Activated CD4-positive, alpha-beta T cell treated with anti-CD3 and anti-CD28 coated beads, Interleukin-2, Interleukin-4, amounts not matched to agents 100 ng/mL and 50 ng/mL, durations not matched to agents 16 hours and 8 hours (primary cell): ENCODE data around the gene MRPS15.
"Not testable (repeated sequence)": the region's sequence is repeated elsewhere in the genome, so short reads cannot be mapped to it uniquely, and the experiment has no call there.

ENCODE experiments used
- DNase-seq: peaks from one replicate; pipeline ENCODE4 v3.0.0-alpha.2; 2020; ENCODE audit warnings: low spot score

Gene MRPS15

DNA sequence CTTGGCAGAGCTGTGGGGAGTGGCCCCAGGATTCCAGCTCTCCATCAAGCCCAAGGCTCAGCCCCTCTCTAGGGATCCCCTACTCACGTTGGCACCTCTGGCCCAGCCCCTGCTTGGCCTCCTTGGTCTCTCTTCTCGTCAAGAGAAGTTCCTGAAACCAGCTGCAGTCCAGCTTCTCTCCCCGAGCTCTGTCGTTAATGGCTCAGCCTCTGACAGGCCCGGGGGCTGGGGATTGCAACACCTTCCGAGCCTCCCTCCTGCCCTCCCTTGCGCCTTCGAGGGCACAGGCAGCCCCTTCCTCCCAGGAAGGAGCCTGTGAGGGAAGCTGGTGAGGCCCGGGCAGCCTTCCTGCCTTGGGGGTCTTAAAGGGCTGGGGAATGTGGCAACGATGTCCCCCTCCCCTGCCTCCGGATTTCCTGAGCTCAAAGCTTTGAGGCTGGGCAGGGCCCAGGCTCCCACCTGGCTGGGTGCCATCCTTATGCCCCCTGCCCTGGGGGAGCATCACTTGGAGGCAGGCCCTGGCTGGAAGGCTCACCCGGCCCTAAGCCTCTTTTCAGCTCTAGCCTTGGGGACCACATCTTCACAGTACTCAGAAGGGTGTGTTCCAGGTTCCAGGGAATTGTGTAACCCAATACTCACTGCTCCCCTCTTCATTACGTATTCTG, 18.7 kb upstream of the MRPS15 start, which contains the start of gene CSF3R:
TSS of gene CSF3R (minus strand) at position 190 of the 665 bp plus-strand sequence. CDS start 3,417 bp downstream, outside the sequence.
- no peak for DNase-seq

- no peak for DNase-seq
Observed at GRCh38 chr1:36481771-36482723, 17.9 kb upstream of the MRPS15 start.

- no peak for DNase-seq
Observed at GRCh38 chr1:36481091-36481490, 16.9 kb upstream of the MRPS15 start.

DNA sequence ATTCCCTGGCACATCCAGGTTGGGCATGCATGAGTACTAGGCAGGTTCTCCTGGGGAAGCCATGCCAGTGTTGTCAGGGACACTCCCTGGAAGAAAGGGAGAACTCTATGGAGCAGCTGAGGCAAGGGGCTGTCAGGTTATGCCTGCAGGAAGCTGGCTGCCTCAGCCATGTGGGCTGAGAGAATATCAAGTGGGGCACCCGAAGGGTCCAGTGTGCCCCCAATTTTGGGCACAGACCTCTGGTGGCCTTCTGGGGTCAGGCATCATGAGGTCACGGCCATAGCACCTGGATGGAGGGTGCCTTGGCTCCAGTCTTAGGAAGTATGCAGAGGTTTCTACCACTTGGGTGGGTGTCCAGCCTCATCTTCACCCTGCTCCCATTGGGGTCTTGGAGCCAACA, 16.0 kb upstream of the MRPS15 start:
- DNase-seq: no peak

- DNase-seq: no peak
Observed at GRCh38 chr1:36479505-36480051, 15.4 kb upstream of the MRPS15 start.

DNA sequence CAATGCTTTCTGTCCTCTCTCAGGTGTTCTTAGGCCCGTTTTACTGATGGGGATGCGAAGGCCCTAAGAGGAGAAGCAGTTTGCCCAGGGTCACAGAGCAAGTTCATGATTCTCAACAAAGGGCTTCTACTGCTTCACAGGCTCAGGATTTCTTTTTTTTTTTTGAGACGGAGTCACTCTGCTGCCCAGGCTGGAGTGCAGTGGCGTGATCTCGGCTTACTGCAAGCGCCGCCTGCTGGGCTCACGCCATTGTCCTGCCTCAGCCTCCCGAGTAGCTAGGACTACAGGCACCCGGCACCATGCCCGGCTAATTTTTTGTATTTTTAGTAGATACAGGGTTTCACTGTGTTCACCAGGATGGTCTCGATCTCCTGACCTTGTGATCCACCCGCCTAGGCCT, 13.4 kb upstream of the MRPS15 start:
- not testable (repeated sequence) for DNase-seq

- no peak for DNase-seq
Observed at GRCh38 chr1:36476945-36477344, 12.8 kb upstream of the MRPS15 start.

DNA sequence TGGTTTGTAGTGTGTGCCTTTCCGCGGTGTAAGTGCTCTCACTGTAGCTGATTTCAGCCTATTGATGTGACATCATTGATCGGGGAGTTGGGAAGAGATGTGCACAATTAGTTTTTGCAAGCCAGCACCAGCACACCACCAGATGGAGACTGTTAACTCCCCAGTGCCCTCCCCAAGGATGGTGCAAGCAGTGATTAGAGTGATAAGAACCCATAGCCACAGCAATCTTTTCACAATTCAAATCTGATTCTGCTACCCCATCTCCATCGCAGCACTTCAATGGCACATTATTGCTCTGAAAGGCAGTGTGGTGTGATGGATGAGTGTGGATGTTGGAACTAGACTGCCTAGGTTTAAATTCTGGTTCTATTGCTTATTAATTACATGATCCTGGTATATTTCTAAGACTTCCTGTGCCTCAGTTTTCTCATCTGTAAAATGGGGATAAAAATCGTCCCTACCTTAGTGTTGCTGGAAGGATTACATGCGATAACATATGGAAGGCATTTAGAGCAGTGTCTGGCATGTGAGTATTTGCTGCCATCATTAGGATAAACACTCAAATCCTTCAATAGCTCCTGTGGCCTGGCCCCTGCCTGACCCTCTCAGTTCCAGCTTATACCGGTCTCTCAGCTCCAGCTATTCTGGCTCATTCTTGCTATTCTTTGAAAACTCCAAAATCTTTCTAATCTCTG, 11.9 kb upstream of the MRPS15 start:
- DNase-seq: no peak

DNA sequence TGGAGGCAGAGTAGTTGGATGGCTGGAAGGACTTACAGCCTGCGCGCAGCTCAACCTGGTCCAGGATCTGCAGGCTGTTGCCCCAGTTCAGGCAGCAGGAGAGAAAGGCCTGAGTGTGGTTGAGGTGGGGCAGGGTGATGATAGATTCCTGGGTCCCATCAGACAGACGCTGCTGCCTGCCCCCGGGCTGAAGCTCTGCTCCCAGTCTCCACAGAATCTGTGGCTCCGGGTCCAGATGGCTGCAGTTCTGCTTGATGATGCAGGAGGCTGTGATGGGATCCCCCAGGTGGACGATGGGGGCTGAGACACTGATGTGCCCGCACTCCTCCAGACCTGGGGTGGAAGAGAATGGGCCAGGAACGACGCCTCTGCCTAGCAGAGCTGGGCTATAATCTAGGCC, 11.2 kb upstream of the MRPS15 start:
- DNase-seq: no peak

- DNase-seq: no peak
Observed at GRCh38 chr1:36472656-36473055, 8.5 kb upstream of the MRPS15 start.

GRCh38 chr1:36471830-36472641, 7.9 kb upstream of the MRPS15 start:
- DNase-seq: no peak

DNA sequence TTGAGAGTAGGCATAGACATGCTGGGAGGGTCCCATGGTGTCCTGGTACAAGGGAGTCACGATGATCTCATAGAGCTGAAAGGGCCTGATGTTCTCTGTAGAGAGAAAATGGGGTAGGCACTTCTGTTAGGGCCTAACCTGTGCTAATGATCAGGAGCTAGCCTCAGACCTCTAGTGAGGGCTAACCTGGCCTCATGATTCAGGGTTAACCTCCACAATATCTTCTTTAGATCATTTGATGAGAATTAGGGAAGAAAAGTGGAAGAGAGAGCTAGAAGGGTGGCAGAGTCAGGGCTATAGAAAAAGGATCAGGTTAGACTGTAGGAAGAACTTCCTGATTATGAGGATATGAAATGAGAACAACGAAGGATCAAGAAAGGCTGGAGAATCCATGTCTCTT, 5.0 kb upstream of the MRPS15 start:
- no peak for DNase-seq

GRCh38 chr1:36467700-36468455, 3.7 kb upstream of the MRPS15 start:
- DNase-seq: no peak

- DNase-seq: no peak
Observed at GRCh38 chr1:36467027-36467410, 2.8 kb upstream of the MRPS15 start.

DNA sequence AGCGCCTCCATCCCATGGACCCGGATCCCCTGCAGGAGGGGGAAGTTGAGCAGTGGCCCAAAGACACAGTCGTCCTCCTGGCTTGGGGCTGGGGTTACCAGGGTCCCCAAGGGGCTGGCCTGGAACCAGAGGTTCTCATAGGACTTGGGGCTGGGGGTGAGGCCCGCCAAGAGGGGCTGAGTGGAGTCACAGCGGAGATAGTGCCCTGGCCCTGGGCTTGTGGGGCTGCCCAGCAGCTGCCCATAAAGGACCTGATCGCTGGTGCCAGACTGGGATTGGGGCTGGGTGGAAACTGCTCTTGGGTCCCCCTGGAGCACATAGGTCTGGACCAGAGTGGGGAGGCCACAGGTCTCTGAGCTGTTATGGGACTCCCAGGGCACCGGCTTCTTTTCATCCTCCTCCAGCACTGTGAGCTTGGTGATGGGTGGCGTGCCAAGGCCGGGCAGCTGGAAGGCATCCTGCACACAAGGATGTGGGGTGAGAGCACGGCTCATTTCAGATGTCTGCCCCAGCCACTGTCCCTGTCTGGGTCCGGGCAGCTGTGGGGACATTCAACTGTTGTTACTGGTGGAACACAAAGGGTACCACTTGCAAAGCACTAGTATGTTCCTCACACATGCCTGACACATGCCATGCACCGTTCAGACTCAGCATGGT, 2.3 kb upstream of the MRPS15 start:
- no peak for DNase-seq

GRCh38 chr1:36465731-36466369, 1.7 kb upstream of the MRPS15 start:
- no peak for DNase-seq

DNA sequence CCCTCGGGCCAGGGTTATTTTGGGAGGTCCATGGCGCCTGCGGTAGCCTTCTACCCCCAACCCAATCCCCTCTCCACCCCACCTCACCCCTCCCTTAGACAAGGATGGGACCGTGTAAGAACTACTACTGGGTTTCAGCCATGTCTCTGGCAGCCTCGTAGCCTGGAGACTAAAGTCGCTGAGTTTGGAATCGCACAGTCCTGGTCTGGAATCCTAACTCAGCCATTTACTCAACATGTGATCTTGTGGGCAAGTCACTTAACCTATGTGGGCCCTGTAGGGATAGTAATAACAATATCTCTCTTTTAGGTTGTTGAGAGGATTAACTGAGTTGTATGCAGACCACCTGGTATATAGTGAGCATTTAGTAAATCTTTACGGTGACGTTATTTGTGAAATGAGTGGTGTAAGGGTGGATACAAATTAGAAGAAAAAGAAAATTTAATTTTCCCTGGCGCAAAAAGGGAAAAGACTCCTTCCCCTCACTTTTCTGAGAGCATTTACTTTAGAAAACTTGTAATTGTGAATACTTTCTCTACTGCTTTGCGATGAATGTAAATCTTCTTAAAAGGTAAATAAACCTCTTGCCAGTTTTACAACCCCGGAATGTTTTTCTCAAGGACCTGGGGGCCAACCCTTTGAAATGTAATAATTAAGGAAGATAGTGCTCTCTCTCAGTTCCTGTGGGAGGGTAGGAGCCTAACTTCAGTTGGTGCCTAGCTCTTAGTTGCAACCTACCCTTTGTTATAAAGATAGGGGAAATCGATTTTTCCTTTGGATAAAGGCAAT, 615 bp upstream of the MRPS15 start:
- peak; percentile 44 for DNase-seq

DNA sequence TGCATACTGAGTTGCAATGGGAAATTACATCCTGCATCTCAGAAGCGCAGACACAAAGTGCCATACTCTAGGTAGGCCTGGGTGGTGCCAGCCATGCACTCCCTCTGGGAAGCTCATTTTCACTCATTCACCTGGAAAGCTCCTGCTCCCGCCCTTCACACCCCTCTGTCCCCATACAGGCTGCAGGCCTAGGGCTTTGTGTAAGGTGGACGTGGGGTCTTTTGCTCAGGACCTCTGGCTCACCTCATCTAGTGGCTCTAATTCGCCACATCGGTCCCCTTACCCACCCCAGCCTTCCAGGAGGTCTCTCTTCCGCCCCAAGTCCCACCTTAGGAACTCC, 751 bp downstream of the MRPS15 start:
- DNase-seq: no peak

GRCh38 chr1:36458910-36459309, 5.3 kb downstream of the MRPS15 start:
- peak; percentile 88 for DNase-seq
